Keratinocyte (primary cell): ENCODE results near the gene PTPRZ1. TPM values are rescaled to one million over a fixed set of nuclear protein-coding genes. Genes with fewer than 3 reads are reported as not detected.

Experiments
- DNase-seq: peaks from one replicate; pipeline ENCODE4 v3.0.0-alpha.2; 2011; ENCODE audit warnings: low read depth, missing footprints, low spot score
- FAIRE-seq: peaks from 2 replicates; lab custom pipeline; 2011; peaks lifted over from hg19 to GRCh38; lab: Jason Lieb, UNC
- H2AFZ ChIP-seq: 2 replicates; pipeline ENCODE4 v1.6.0; 2012; ENCODE audit warnings: low read length, control low read depth, inconsistent platforms; ENCODE audit not compliant: control insufficient read depth
- H3K27ac ChIP-seq: 2 replicates; pipeline ENCODE4 v1.5.1; 2011; ENCODE audit warnings: low read length; ENCODE audit not compliant: control insufficient read depth, insufficient read depth
- H3K27me3 ChIP-seq: 3 replicates; pipeline ENCODE4 v1.6.0; 2011; ENCODE audit warnings: low read length; ENCODE audit not compliant: control insufficient read depth, insufficient read depth; ENCODE audit errors: extremely low read depth
- H3K36me3 ChIP-seq, 2 experiments: 2 replicates in 1 of 2; 3 replicates in 1 of 2; pipeline ENCODE4 v1.5.1; 2011; ENCODE audit warnings: low read length in 2 of 2, mild to moderate bottlenecking in 1 of 2; ENCODE audit not compliant: control insufficient read depth in 2 of 2, insufficient read depth in 2 of 2; ENCODE audit errors: extremely low read depth in 1 of 2
- H3K4me1 ChIP-seq: 3 replicates; pipeline ENCODE4 v1.5.1; 2011; ENCODE audit warnings: low read length; ENCODE audit not compliant: control insufficient read depth, insufficient read depth; ENCODE audit errors: extremely low read depth
- H3K4me2 ChIP-seq: 3 replicates; pipeline ENCODE4 v1.6.0; 2011; ENCODE audit warnings: low read depth, low read length; ENCODE audit not compliant: control insufficient read depth, insufficient read depth; ENCODE audit errors: extremely low read depth
- H3K4me3 ChIP-seq, 3 experiments: fragments of 200-600 bp in 1 of 3; sonication (generic) in 1 of 3; 2 replicates in 2 of 3; 3 replicates in 1 of 3; pipeline ENCODE4 v1.5.1; 2011 to 2016; ENCODE audit warnings: low read length in 3 of 3, mild to moderate bottlenecking in 3 of 3, control low read depth in 2 of 3, inconsistent platforms in 1 of 3, low read depth in 1 of 3, mixed read lengths in 1 of 3, mixed run types in 1 of 3, moderate library complexity in 1 of 3; ENCODE audit not compliant: control insufficient read depth in 2 of 3, insufficient read depth in 2 of 3; ENCODE audit errors: extremely low read depth in 1 of 3
- H3K79me2 ChIP-seq: 2 replicates; pipeline ENCODE4 v1.6.0; 2012; ENCODE audit warnings: low read length; ENCODE audit not compliant: control insufficient read depth, insufficient read depth
- H3K9ac ChIP-seq: 3 replicates; pipeline ENCODE4 v1.6.0; 2011; ENCODE audit warnings: low read length; ENCODE audit not compliant: control insufficient read depth, insufficient read depth; ENCODE audit errors: extremely low read depth
- H3K9me1 ChIP-seq: 3 replicates; pipeline ENCODE4 v1.6.0; 2011; ENCODE audit warnings: low read length; ENCODE audit not compliant: control insufficient read depth, insufficient read depth; ENCODE audit errors: extremely low read depth
- H3K9me3 ChIP-seq: 2 replicates; pipeline ENCODE4 v1.5.1; 2012; ENCODE audit warnings: low read depth, low read length; ENCODE audit not compliant: control insufficient read depth
- H4K20me1 ChIP-seq: 3 replicates; pipeline ENCODE4 v1.6.0; 2011; ENCODE audit warnings: low read length; ENCODE audit not compliant: control insufficient read depth, insufficient read depth; ENCODE audit errors: extremely low read depth
- CTCF ChIP-seq, 3 experiments: IDR thresholded peaks in 1 of 3; conservative IDR thresholded peaks in 1 of 3; optimal IDR thresholded peaks in 1 of 3; 2 replicates in 2 of 3; 3 replicates in 1 of 3; pipeline versions ENCODE3 to v1.5.1; 2011; ENCODE audit warnings: low read length in 3 of 3, mild to moderate bottlenecking in 3 of 3, moderate library complexity in 2 of 3, control low read depth in 1 of 3, inconsistent platforms in 1 of 3; ENCODE audit not compliant: insufficient read depth in 2 of 3; ENCODE audit errors: extremely low read depth in 1 of 3
- EZH2 ChIP-seq: IDR thresholded peaks from one replicate; pipeline ENCODE4 v1.6.1; 2012; ENCODE audit warnings: inconsistent platforms, mild to moderate bottlenecking, low read length, moderate library complexity
- dilution Hi-C: fragments of 300-500 bp; cut with MboI; formaldehyde crosslinking; loops from one replicate; pipeline ENCODE4 v1.7.0; 2020; ENCODE audit warnings: low sequenced_read_pairs; ENCODE audit not compliant: extremely low pct_ligation_motif_present
- polyA plus RNA-seq, 5 experiments: library from polyadenylated mRNA; depleted of rRNA in 3 of 5; stranded (reverse) in 3 of 5; stranded (forward) in 1 of 5; unstranded in 1 of 5; fragments of >200 nt; gene quantifications; 1 replicate in 1 of 5; 2 replicates in 3 of 5; 3 replicates in 1 of 5; pipeline versions ENCODE4 v1.2.1 to v1.2.3, GENCODE V29; 2011 to 2012; ENCODE audit warnings: missing spikeins in 2 of 5, low read depth in 1 of 5, low replicate concordance in 1 of 5

The PTPRZ1 gene
- polyA plus RNA-seq, 1 donor (not counting 4 experiments of a cell fraction or from before 2014, with no cell fraction given): 58.3 TPM

GRCh38 chr7:121953601-121954000 is 80.6 kb downstream of the PTPRZ1 start:
- no peak overlapping the region for H3K27ac ChIP-seq
- no peaks in the 10 kb centered on the region for H4K20me1 ChIP-seq
- H3K4me2 ChIP-seq: no peak overlapping the region
- no peaks in the 10 kb centered on the region for H3K9me1 ChIP-seq
- no peak overlapping the region for H3K9ac ChIP-seq
- no peaks in the 10 kb centered on the region for H3K9me3 ChIP-seq
- dilution Hi-C loops: no loop called here
- FAIRE-seq (no peak), DNase-seq (no peak)
- H3K4me1 ChIP-seq: peaks cover 12% of the 10 kb centered on the region
- peaks cover 0 to 6% of the 10 kb centered on the region in 2 experiments for H3K36me3 ChIP-seq
- TF ChIP-seq CTCF (optimal IDR thresholded peaks at IDR 0.05 in 1 of 3, IDR thresholded peaks at IDR 0.05 in 1 of 3, conservative IDR thresholded peaks at IDR 0.05 in 1 of 3; ENCODE audit: extremely low read depth in 1 of 3, insufficient read depth in 2 of 3, low read length in 3 of 3): no peak
- no peak for TF ChIP-seq EZH2
- H3K79me2 ChIP-seq: no peaks in the 10 kb centered on the region
- H3K4me3 ChIP-seq: no peak overlapping the region
- no peak overlapping the region for H2AFZ ChIP-seq
- H3K27me3 ChIP-seq: no peaks in the 10 kb centered on the region

DNA sequence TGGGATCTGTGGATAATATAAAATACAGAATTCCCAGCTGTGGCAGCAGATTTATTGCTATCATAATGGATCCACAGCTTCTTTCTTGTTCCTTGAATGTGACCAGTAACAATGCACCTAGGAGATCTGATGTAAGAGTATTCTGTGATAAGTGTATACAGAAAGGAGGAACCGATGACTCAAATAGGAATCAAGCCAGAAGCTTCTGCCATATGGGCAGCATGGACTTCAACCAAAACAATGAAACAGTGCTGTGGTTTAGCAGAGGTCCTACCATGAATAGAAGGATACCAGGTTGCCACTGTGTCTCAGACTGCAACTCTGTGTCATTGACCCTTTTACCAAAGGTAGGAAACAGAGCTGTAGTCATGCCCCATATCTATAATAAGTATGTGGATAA is 81.8 kb downstream of the PTPRZ1 start:
- no peak overlapping the region for H2AFZ ChIP-seq
- FAIRE-seq (peak; percentile 44), DNase-seq (no peak)
- dilution Hi-C loops: no loop called here
- H3K36me3 ChIP-seq: peaks cover 0 to 6% of the 10 kb centered on the region in 2 experiments
- H3K79me2 ChIP-seq: no peaks in the 10 kb centered on the region
- H3K9me1 ChIP-seq: no peaks in the 10 kb centered on the region
- no peak overlapping the region for H3K9ac ChIP-seq
- no peak for TF ChIP-seq CTCF (optimal IDR thresholded peaks at IDR 0.05 in 1 of 3, IDR thresholded peaks at IDR 0.05 in 1 of 3, conservative IDR thresholded peaks at IDR 0.05 in 1 of 3; ENCODE audit: extremely low read depth in 1 of 3, insufficient read depth in 2 of 3, low read length in 3 of 3)
- TF ChIP-seq EZH2: no peak
- no peak overlapping the region for H3K4me3 ChIP-seq
- H4K20me1 ChIP-seq: no peaks in the 10 kb centered on the region
- no peak overlapping the region for H3K4me2 ChIP-seq
- peaks cover 13% of the 10 kb centered on the region for H3K4me1 ChIP-seq
- H3K27ac ChIP-seq: no peak overlapping the region
- no peaks in the 10 kb centered on the region for H3K9me3 ChIP-seq
- no peaks in the 10 kb centered on the region for H3K27me3 ChIP-seq
